RWPE1 (cell line): Measurements from ENCODE around the gene DCAF7.

Experiments used
- CTCF ChIA-PET: fragments of 350-600 bp; sonication (Branson Sonifier 250); formaldehyde crosslinking; extraction: SDS; loops from one replicate; lab custom pipeline; 2021; lab: Yijun Ruan, JAX
- POLR2A ChIA-PET: fragments of 400-600 bp; formaldehyde crosslinking; extraction: SDS; loops from one replicate; lab custom pipeline; 2020; ENCODE audit warnings: antibody characterized with exemption; ENCODE audit not compliant: low non-redundant PET; lab: Yijun Ruan, JAX
- DNase-seq: peaks from one replicate; pipeline ENCODE4 v3.0.0; 2012; ENCODE audit warnings: low spot score
- H3K27ac ChIP-seq: fragments of 450-650 bp; 2 replicates; pipeline ENCODE4 v1.5.1; 2017
- TF ChIP-seq, protein P1 (sequence below): fragments of 450-650 bp; conservative IDR thresholded peaks from 2 replicates; pipeline ENCODE4 v1.5.1; 2017; ENCODE audit warnings: low read depth, mild to moderate bottlenecking

The DCAF7 gene

DNA sequence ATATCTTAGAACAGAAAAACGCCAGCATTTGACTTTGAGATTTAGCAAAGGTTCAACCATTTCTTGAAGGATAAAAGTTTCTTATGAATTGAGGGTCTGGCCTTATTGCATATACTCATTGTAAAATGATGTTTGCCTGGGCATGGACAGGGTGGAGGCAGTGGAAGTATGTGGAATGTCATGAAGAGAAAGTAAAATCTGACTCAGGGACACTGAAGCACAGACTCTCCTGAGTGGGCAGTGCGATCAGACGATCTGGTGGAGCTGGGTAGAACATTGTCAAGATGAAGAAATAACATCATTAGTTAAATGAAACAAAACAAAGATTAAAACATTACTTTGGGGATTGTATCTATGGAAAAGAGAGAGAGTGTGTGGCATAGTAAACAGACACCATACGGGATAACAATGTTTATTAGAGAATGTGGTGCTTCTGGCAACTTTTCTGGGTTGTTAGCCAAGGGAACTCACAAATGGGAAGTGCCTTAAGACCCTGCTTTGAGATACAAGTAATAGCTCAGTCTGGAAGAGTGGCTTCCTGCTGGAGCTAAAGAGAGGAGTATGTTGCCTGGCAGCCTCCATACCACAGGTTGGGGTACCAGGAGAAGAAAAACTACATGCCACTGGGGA is 76.4 kb downstream of the DCAF7 start:
- DNase-seq = no peak
- CTCF ChIA-PET = interaction anchor here (0.6 to 2.4 kb wide), 2 partner anchors 15 to 26 kb away, joined by 5 to 8 read pairs; no protein-coding TSS in a partner anchor
- TF ChIP-seq, protein P1, sequence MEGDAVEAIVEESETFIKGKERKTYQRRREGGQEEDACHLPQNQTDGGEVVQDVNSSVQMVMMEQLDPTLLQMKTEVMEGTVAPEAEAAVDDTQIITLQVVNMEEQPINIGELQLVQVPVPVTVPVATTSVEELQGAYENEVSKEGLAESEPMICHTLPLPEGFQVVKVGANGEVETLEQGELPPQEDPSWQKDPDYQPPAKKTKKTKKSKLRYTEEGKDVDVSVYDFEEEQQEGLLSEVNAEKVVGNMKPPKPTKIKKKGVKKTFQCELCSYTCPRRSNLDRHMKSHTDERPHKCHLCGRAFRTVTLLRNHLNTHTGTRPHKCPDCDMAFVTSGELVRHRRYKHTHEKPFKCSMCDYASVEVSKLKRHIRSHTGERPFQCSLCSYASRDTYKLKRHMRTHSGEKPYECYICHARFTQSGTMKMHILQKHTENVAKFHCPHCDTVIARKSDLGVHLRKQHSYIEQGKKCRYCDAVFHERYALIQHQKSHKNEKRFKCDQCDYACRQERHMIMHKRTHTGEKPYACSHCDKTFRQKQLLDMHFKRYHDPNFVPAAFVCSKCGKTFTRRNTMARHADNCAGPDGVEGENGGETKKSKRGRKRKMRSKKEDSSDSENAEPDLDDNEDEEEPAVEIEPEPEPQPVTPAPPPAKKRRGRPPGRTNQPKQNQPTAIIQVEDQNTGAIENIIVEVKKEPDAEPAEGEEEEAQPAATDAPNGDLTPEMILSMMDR = no peak
- POLR2A ChIA-PET = no interaction called here
- H3K27ac ChIP-seq = no peak overlapping the region

DNA sequence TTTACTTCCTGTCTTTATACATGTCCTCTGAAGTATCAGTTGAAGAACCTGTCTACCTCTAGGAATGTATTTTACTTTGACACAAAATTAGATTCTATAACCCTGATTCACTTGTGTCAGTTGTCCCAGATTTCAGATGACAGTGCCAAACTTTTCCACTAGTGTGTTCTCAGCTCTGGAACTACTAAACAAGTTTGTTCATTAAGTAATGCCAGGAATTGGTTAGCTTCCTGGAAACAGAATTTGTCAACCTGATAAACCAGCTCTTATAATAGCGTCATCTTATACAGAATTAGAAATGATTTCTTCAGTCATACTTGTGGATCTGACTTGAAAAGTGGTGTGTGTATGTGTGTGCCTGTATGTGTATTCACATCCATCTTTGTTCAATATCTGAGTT is 79.3 kb downstream of the DCAF7 start:
- ChIA-PET CTCF (no interaction called here), POLR2A (no interaction called here)
- no peak for DNase-seq
- H3K27ac ChIP-seq = no peak overlapping the region
- TF ChIP-seq, protein P1 = no peak

DNA sequence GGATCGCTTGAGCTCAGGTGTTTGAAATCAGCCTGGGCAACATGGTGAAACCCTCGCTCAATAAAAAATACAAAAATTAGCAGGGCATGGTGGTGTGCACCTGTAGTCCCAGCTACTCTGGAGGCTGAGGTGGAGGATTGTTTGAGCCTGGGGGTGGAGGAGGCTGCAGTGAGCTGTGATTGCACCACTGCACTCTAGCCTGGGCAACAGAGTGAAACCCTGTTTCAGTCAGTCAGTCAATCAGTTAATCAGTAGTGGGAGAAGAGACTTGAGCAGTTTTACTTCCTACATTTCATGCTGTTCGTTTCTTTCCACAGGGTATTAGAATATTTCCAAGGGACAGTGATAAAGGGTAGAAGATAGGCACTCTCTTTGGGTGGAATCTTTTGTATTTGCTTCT is 80.8 kb downstream of the DCAF7 start:
- CTCF ChIA-PET = no interaction called here
- no peak for DNase-seq
- H3K27ac ChIP-seq = no peak overlapping the region
- POLR2A ChIA-PET = no interaction called here
- TF ChIP-seq, protein P1 = no peak

DNA sequence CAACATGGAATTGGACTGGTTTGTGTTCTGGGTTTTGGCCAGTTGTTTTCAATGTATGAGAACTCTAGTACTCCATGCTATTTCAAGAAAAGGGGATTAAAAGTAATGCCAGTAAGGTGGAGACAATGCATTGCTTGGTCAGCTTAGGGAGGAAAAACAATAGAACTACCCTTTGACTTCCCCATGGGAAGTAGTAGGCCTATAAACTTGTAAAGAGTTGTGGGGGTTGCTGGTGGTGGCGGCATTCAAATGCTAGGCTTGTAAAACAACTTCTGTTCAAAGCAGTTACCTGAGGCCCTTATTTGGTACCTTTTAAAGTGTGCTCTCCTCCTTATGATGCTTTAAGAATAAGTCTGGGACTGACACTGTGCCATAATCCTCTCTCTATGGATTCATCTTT is 81.3 kb downstream of the DCAF7 start:
- no peak overlapping the region for H3K27ac ChIP-seq
- no peak for DNase-seq
- TF ChIP-seq, protein P1 = no peak
- CTCF ChIA-PET = no interaction called here
- POLR2A ChIA-PET = no interaction called here

DNA sequence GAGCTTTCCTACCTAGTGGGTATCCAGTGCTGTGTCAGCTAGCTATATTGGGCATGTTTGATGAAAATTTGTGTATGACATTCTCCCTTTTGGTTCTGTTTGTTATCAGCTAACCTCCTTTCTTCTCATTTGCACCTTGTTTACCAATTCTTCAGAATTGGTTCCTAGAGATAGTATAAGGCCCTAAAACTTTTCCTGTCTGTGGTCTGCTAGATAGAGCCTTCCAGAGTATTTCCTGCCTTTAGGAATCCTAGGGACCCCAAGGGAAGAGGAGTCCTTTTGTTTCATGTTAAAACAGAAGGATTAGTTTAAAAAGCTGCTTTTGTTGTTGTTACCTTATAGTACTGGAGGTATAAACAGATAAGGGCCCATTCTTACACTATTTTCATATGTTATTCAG is 83.5 kb downstream of the DCAF7 start:
- CTCF ChIA-PET = no interaction called here
- H3K27ac ChIP-seq = no peak overlapping the region
- DNase-seq = no peak
- TF ChIP-seq, protein P1 = no peak
- POLR2A ChIA-PET = no interaction called here

DNA sequence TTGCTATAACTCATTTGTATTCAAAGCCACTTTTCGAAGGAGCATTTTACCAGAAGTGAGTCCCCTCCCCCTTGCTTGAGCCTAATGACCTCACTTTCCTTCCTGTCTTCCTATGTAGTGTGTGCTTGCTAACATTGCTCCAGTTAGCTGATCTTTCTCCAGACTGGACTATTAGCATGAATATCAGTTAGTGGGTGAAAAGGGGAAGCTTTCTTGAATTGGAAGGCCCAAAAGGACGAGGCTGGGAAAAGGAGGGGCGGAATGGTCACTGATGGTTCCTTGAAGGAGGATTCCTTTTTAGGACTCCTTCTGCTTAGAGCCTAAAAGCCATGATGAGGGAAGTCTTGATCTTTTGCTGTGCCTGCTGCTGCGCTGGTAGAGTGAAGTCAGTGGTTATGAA is 83.9 kb downstream of the DCAF7 start:
- CTCF ChIA-PET = no interaction called here
- H3K27ac ChIP-seq = no peak overlapping the region
- DNase-seq = no peak
- TF ChIP-seq, protein P1 = no peak
- POLR2A ChIA-PET = no interaction called here

DNA sequence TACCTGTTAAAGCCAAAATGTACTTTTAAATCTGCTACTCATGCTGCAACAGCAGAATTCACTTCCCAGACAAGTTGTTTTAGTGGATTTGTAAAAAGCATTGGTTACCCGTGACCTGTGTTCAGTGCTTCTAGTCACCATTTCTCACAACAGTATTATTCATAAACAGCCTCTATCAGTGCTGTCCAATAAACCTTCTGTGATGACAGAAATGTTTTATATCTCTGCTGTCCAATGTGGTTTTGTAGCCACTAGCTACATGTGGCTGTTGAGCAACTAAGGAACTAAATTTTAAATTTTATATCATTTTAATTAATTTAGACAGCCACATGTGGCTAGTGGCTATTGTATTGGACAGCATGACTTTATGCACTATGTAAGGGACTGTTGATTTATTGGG is 84.5 kb downstream of the DCAF7 start:
- no peak overlapping the region for H3K27ac ChIP-seq
- CTCF ChIA-PET = no interaction called here
- no peak for DNase-seq
- TF ChIP-seq, protein P1 = no peak
- POLR2A ChIA-PET = no interaction called here
